NCI-H226 (cell line): ENCODE measurements around the gene GUSB.
"Not testable (repeated sequence)": the region's sequence is repeated elsewhere in the genome, so short reads cannot be mapped to it uniquely, and the experiment has no call there.

Experiments
- DNase-seq: peaks from one replicate; pipeline ENCODE4 v3.0.0-alpha.2; 2015

The GUSB gene

DNA sequence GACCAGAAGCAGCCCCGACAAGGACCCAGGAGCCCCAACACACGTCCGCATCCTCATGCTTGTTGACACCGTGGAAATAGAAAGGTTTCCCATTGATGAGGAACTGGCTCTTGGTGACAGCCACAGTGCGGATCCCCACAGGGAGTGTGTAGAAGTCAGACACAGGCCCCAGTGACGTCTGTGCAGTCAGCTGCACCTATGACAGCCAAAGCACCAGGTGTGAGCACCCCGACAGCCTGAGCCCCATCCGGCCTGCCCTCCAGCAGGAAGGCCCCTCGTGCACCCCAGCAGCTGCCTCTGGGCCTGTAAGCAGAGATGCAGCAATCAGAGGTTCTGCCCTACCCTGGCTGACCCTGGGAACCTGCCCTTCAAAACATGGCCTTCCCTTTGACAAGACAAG lies 7.1 kb downstream of the GUSB start:
- DNase-seq: no peak

DNA sequence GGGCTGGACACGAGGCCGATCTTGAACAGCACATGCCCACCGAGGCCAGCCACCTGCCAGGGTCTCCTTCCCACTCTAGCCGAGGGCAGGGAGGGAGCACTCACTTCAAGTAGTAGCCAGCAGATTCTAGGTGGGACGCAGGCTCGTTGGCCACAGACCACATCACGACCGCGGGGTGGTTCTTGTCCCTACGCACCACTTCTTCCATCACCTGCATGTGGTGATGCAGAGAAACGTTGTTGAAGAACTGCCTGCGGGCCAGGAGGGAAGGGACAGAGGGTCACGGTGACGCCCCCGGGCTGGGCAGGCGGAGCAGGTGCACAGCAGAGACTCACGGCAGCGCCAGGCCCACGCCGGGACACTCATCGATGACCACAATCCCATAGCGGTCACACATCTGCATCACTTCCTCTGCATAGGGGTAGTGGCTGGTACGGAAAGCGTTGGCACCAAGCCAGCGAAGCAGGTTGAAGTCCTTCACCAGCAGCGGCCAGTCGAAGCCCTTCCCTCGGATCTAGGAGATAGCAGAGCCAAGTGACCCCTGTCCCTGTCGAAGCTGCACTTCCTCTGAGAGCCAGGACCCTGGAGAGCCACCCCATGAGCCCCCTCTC lies 7.7 kb downstream of the GUSB start:
- no peak for DNase-seq

DNA sequence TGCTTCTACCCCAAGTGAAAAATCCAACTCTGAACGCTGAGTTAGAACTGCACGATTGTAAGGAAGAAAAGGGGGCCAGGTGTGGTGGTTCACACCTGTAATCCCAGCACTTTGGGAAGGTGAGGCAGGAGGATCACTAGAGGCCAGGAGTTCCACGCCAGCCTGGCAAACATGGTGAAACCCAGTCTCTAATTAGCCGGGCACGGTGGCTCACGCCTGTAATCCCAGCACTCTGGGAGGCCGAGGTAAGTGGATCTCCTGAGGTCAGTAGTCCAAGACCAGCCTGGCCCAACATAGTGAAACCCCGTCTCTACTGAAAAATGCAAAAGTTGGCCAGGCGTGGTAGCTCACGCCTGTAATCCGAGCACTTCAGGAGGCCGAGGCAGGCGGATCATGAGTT lies 9.0 kb downstream of the GUSB start:
- no peak for DNase-seq

DNA sequence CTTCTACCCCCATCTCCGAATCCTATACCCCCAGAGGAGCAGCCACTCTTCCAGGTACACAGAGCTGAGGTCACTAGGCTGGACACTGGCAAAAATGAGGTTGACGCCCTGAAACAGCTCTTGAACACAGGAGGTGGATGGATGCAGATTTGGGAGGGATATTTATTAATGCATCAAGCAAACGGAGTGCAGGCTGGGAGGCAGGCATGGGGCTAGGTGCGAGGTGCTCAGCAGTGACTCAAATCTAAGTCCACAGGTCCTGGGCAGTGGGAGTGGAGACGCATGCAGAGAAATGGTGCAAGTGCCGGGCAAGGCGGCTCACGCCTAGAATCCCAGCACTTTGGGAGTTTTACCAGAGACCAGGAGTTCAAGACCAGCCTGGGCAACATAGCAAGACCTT lies 11.0 kb downstream of the GUSB start:
- DNase-seq: no peak

DNA sequence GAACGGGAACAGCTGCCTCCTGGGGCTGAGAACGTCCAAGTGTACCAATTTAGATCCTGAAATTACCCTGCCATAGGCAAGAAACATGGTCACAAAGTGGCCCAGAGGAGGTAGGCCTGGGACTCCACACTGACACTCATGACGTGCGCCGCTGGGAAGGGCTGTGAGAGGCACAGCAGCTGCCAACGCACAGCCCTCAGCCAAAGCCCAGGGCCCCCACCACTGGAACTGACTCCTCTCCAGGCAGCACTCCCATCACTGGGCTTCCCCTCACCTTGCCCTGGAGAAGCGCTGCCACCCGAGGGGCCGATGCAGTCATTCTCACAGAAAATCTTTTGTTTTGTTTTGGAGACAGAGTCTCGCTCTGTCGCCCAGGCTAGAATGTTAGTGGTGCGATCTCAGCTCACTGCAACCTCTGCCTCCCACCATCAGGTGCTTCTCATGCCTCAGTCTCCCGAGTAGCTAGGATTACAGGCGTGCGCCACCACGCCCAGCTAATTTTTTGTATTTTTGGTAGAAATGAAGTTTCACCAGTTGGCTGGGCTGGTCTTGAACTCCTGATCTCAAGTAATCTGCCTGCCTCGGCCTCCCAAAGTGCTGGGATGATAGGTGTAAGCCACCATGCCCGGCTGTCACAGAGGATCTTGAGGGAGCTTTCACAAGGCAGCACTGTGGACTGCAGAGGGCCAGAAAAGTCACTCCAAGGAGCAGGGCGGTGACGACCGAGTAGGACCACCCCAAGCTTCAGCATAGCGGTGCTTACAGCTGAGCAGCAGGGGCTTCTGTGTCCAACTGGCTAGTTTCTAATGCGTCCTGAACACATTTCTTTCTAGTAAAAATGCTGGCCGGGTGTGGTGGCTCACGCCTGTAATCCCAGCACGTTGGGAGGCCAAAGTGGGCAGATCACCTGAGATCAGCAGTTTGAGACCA lies 13.5 kb downstream of the GUSB start:
- DNase-seq: no peak

DNA sequence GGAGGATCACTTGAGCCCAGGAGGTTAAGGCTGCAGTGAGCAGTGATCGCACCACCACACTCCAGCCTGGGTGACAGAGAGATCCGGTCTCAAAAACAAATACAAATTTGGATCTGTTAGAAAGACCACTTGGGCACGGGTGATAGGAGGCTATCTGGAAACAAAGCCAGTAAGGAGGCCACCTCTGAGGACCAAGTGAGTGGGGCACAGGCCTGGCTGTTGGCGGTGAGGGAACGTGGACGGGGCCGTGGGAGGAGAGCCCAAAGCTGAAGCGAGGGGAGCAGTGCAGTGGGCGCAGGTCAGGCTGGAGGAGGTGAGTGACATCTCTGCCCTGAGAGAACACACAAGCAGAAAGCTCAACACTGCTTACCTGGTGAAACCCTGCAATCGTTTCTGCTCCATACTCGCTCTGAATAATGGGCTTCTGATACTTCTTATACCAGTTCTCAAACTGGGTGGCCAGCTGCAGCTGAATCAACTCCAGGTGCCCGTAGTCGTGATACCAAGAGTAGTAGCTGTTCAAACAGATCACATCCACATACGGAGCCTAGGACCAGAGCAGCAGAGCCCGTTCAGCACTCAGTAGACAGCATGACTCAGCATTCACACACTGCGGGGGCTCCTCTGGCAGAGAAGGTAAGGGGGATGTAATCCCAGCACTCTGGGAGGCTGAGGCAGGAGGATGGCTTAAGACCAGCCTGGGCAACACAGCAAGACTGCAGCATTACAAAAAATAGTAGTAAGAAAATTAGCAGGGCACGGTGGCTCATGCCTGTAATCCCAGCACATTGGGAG lies 14.5 kb downstream of the GUSB start:
- DNase-seq: no peak

DNA sequence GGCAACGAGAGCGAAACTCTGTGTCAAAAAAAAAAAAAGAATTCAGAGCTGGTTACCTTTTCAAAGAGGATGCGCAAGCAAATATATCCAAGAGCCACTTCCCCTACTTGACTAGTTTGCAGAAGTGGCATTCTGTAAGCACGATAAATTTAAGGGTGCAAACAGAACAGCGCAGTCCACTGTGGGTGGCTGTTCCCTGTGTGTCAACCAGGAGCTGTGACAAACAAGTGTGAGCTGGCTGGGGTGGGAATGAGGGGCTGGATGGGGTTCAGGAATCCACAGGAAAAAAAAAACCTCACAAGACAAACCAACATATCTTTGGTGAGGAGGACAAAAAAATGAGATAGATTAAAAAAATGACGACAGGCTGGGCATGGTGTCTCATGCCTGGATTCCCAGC lies 15.9 kb downstream of the GUSB start:
- no peak for DNase-seq

DNA sequence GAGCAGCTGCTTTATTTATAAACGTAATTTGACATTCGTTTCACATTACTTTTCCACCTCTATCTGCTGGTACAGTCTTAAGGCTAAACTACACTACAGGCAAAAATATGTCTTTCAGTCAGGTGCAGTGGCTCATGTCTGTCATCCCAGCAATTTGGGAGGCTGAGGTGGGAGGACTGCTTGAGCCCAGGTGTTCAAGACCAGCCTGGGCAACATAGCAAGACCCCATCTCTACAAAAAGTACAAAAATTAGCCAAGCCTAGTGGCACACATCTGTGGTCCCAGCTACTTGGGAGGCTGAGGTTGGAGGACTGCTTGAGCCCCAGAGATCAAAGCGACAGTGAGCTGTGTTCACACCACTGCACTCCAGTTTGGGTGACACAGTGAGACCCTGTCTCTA lies 17.3 kb downstream of the GUSB start:
- DNase-seq: not testable (repeated sequence)

DNA sequence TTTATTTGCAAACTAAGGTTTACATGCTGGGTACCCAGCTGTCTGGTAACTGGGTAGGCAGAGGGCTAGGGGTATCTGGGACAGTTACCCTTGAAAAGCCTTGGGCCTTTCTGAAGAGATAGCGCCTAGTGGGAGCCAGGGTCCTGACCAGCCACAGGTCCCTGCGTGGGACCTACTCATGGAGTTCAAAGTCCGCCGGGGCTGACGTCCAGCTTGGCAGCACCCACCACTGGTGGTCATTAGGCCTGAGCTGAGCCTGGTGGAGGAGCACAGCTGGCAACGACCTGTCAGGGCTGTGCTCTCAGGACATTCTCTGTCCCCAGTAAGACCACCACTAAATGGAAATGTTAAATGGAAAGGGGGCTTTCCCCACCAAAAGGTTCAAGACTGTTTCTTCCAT lies 20.0 kb downstream of the GUSB start:
- no peak for DNase-seq

DNA sequence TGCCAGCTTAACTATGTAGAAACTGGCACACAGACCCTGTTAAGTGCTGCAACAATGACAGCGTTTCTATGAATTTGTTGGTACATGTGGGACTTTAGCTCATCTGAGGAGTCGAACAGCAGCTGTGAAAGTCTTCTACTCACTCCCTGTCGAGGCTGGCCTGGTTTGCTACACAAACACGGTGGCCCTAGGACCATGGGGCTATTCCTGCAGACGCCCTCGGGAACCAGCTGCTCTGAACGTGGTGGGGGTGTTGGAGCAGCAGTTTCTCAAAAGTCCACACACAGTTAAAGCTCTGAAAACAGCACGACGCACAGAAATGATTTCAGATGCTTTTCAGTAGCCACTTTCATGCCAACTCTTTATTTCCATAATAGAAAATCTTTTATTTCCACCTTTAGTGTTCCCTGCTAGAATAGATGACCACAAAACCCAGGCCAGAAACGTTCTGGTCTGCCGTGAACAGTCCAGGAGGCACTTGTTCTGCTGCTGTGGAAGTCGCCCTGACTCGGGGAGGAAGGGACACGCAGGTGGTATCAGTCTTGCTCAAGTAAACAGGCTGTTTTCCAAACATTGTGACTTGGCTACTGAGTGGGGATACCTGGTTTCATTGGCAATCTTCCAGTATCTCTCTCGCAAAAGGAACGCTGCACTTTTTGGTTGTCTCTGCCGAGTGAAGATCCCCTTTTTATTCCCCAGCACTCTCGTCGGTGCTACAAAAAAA lies 21.5 kb downstream of the GUSB start:
- no peak for DNase-seq

DNA sequence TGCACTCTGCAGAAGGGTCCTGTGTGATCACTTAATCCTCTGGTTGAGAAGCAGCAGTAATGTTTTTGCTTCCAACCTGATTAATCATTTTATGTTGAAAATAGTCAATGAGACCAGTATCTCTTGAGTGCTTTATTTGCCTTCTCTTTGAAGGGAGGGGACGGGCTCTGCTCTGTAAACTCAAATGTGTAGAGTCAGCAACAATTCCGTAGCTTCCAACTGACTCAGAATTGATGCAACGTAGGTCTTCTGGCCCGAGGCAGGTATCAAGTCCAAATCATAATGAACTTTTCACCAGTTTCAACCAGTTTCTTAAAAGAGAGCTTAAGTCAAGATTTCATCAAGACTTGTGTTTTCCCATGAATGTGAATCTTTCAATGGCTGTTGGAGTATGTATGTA lies 26.3 kb downstream of the GUSB start:
- no peak for DNase-seq

DNA sequence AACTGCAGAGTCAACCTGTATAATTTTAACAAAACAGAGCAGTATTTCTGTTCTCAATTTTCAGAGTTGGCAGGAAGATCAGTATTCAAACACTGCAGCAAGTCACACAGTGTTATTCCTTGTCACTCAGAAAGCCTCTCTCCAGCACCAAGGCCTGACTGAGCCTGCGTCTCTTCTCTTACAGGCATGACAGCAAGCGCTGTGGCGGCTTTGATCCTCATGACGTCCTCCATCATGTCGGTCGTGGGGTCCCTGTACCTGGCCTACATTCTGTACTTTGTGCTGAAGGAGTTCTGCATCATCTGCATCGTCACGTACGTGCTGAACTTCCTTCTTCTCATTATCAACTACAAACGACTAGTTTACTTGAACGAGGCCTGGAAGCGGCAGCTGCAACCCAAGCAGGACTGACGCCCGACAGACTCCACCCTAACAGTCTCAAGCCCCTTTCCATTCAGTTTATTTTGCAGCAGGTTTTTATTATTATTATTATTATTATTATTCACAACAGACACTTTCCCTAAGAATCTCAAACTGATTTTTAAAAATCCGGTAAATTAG lies 28.0 kb downstream of the GUSB start:
- no peak for DNase-seq

DNA sequence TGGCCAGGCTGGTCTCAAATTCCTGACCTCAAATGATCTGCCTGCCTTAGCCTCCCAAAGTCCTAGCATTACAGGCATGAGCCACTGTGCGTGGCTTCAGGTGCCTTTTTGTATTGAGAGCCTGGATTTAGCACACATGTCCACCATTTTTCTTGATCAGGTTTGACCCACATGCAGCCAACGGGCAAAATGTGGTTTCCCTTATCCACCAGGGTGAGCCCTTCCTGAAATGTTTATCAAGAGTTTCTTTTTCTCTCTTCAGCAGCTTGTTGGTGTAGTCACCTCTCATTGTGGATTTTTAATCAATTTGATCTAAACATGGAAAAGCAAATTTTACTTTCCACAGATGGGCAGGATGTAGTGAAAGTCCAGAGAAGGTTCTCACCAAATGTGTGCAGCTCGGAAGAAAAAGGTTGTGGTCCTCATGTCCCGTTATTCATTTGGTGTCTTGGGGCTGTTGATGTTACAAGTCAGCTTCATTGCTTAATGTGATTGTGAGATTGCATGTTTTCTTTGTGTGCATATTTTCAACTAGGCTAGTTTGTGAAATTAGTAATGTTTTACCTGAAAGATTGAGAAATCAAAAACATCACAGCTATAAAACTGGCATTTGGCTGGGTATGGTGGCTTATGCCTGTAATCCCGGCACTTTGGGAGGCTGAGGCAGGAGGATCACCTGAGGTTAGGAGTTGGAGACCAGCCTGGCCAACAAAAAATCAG lies 28.9 kb downstream of the GUSB start:
- no peak for DNase-seq

DNA sequence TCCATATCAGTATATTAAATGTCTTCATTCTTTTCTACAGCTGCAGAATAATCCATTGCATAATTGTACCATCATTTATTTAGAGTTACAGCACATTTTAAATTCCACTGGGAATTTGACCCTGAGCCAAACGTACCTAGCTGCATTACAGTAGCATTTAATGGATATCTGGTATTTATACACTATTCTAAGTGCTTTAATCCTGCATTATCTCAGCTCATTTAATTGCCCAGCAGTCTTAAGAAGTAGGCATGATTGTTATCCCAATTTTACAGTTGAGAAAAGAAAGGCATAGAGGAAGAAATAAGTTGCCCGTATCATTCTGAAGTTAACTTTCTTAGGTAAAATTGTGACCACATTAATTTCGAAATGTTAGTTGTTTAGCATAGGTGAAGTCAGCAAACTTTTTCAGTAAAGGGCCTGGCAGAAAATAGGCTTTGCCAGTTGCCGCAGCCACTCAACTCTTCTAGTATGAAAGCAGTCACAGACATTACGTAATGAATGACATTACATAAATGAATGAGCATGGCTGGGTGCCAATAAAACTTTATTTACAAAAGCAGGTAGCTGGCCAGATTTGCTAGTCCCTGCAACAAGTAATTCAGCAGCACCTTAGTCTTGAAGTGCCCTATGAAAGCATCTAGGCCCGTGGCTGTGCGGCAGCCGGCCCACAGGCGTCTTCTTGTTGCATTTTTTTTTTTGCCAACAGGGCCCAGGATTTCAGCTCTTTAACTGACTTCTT lies 30.0 kb downstream of the GUSB start:
- DNase-seq: peak; percentile 6

DNA sequence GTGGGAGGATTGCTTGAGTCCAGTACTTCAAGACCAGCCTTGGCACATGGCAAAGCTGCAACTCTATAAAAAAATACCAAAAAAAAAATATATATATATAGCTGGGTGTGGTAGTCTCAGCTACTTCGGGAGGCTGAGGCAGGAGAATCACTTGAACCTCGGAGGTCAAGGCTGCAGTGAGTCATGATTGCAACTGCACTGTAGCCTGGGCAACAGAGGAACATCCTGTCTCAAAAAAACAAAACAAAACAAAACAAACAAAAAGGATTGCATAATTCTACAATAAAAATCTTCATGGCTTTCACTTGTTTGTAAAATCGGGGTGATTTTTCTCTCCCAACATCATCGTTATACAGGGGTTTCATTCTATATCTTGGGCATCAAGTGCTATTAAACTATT lies 35.1 kb downstream of the GUSB start:
- peak; percentile 12 for DNase-seq

DNA sequence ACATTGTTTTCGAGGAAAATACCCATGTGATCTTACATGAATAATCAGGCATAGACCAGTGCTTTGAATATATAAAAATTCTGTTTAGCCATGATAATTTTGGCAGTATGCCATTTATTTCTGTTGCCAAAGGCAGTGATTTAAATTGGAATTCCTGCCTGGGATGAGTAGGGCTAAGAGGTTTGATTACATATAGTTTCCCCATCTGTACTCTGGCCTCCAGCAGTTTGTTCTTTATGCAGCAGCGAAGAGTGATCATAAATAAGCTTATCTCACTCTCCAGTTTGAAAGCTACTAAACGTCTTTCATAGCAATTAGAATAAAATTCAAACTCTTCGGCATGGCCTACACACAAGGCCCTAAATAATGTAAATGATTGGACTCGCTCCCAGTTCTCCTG lies 36.2 kb downstream of the GUSB start:
- DNase-seq: not testable (repeated sequence)

DNA sequence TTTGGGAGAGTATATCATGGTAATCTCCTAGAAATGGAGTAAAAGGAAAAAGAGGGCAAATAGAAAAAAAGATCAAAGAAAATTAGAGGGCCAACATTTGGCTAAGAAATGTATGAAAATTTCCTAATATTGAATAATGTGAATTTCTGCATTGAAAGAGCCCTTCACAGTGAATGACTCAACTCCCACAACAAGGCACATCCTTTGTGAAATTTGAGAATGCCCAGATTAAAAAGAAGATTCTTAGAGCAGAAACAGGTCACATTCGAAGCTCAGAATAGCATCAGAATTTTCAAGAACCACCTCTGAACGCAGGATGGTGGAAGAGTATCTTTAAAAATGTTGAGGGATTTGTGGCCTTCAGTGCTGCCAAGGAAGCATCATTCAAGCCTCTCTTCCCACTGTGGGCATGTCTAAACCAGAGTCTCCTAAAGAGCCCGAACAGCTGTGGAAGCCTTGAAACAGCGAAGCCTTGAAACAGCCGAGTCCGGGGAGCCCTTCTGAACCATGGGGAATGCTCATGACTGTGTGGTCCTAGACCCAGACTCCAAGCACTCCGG lies 43.6 kb downstream of the GUSB start:
- DNase-seq: no peak

DNA sequence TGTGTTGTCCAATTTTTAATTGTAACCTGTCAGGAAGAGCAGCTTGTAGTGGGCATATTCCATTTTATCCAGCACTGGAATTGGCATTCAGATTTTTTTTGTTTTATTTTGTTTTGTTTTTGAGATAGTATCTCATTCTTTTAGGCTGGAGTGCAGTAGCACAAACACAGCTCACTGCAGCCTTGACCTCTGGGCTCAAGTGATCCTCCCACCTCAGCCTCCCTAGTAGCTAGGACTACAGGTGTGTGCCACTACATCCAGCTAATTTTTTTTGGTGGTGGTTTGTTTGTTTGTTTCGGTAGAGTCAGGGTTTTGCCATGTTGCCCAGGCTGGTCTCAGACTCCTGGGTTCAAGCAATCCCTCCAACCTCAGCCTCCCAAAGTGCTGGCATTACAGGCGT lies 44.7 kb downstream of the GUSB start:
- DNase-seq: no peak

DNA sequence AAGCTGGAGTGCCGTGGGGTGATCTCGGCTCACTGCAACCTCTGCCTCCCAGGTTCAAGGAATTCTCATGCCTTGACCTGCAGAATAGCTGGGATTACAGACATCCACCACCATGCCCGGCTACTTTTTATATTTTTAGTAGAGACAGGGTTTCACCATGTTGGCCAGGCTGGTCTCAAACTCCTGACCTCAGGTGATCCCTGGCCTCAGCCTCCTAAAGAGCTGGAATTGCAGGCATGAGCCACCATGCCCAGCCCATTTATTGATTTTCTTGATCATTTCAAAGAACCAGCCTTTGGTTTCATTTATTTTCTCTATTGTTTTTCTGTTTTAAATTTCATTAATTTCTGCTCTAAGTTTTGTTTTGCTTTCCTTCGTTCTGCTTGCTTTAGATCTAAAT lies 50.3 kb downstream of the GUSB start:
- DNase-seq: no peak

DNA sequence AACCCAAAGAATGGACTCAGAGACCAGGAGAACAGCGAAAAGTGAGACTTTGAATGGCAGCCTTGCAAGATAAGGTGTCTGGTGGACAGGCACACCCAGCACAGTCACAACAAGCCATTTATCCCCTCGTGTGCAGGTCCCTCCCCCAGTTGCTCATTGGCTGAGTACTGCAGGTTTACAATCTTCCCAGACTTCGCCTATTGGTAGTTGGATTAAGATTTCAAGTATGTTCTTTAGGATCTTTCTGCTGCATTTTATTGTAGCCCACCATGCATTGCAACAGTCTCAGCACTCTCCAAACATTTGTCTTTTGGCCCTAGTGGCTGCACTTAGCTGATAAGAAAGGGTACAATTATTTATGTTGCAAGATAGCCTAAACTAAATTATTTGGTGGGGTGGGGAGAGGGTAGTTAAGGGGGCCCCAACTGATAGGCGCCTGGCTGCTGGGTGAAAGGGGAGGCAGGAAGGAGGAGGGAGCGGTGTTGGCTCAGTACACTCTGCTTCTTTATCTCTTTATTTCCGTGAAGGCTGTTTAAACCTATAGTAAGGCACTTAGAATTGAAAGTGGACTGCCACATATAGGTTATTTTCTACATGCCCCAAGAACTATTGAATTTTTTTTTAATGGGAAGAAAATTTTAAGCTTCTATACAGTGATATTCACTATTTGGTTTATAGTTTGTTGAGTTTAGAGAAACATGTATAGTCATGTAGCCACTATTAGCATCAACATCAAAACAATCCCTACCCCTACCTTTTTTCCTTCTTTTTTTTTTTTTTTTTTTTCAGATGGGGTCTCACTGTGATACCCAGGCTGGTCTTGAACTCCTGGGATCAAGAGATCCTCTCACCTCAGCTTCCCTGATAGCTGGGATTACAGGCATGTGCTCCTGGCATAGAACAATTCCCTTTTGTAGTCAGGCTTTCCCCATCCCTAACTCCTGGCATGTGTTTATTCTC lies 54.2 kb downstream of the GUSB start:
- no peak for DNase-seq
